ENCODE data around the gene HSD17B14.
"Not testable (repeated sequence)": the region's sequence is repeated elsewhere in the genome, so short reads cannot be mapped to it uniquely, and the experiment has no call there.

The HSD17B14 gene

GRCh38 chr19:48796298-48797083, 39.8 kb downstream of the HSD17B14 start:
- no peak for DNase-seq (ENCODE audit: low read depth)

GRCh38 chr19:48795685-48796070, 40.6 kb downstream of the HSD17B14 start:
- no peak for DNase-seq (ENCODE audit: low read depth)

DNA sequence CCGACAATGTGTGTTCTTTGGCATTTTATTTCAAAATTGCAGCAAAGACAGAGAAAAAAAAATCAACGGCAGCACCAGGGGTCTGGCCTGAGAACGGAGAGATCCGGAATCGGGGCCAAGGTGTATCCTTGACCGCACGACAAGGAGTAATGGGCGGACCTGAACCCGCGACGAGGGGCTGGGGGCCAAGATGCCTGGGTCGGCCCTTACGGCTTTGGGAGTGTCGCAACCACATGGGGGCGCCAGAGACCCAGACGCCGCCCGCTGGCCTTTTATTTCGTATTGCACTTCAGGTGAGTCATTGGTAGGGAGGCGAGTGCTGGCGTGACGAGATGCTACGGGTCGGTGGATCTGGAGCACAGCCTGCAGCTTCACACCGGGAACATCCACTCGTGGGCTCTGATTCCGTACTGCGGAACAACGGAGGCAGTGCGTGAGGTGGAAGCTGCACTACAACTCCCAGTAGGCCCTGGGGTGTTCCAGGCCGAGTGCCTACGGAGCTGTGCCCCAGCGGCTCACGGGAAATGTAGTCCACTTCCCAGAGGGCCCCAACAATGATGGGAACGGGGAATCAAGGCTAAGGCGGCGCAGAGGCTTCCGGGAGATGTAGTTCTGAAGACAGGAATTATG, 41.1 kb downstream of the HSD17B14 start:
- peak; percentile 76 for DNase-seq (ENCODE audit: low read depth)

- DNase-seq (ENCODE audit: low read depth): no peak
These were observed 42.0 kb downstream of the HSD17B14 start for GRCh38 chr19:48794291-48794690.

- DNase-seq (ENCODE audit: low read depth): no peak
These were observed 43.0 kb downstream of the HSD17B14 start for GRCh38 chr19:48793271-48793670.

DNA sequence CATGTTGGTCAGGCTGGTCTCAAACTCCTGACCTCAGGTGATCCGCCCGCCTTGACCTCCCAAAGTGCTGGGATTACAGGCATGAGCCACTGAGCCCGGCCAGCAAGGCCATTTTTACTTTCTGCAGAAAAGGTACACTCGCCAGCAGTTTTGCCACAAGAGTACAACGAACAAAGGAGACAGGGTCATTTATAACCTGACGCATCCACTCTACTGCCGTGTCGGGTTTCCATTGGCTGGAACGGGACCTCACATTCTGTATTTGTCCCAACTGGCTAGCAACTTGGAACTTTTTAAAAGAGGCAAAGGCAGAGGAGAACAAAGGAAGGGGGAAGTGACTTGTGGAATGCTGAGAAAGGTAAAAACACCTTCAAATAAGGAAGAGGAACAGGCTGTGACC, 49.0 kb downstream of the HSD17B14 start:
- not testable (repeated sequence) for DNase-seq (ENCODE audit: low read depth)

DNA sequence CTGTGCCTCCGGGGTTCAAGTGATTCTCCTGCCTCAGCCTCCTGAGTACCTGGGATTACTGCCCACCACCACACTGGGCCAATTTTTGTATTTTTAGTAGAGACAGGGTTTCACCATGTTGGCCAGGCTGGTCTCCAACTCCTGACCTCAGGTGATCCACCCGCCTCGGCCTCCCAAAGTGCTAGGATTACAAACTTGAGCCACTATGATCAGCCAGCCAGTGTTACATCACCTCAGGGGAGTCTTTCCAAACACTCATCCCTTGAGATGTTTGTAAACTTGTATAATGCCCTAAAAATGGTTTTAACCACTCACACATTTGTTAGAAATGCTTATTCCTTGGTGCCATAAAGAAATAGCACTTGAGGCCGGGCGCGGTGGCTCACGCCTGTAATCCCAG, 49.9 kb downstream of the HSD17B14 start:
- not testable (repeated sequence) for DNase-seq (ENCODE audit: low read depth)

- no peak for DNase-seq (ENCODE audit: low read depth)
These were observed 51.8 kb downstream of the HSD17B14 start for GRCh38 chr19:48784527-48784926.

DNA sequence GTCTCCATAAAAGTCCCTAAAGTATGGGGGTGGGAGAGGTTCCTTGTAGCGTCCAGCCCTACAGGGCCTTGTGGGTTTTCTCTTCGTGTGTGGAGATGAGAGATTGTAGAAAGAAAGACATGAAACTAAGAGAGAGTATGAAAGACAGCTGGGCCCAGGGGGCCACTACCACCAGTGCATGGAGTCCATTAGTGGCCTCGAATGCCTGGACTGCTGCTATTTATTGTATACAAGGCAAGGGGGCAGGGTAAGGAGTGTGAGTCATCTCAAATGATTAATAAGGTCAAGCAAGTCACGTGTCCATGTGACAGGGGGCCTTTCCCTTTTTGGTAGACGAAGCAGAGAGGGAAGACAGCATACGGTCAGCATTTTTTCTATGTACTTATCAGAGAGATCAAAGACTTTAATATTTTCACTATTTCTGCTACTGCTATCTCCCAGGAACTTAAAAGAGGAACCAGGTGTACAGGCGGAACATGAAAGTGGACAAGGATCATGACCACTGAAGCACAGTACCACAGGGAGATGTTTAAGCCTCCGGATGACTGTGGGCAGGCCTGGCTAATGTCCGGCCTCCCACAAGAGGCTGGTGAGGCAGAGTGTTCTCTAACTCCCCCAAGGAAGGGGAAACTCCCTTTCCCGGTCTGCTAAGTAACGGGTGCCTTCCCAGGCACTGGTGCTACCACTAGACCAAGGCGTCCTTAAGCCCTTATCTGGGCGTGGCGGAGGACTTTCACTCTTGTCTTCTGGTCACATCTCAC, 55.5 kb downstream of the HSD17B14 start:
- DNase-seq (ENCODE audit: low read depth): no peak

DNA sequence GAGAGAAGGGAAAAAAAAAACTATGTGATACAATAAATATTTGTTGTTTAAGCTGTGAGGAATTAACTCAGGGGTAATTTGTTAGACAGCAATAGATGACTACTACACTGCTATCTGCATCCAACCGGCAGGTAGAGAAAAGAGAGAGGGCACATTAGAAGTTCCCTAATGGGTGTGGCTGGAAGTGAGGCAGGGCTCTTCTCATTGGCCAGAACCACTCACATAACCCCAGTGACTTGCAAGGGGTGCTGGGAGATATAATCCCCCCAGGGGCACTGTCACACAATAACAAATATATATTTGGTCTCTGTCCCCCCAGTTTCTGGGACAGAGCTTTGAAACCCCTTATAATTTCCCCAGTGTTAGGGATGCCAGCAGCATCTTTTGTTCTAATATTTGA, 56.7 kb downstream of the HSD17B14 start:
- DNase-seq (ENCODE audit: low read depth): no peak

DNA sequence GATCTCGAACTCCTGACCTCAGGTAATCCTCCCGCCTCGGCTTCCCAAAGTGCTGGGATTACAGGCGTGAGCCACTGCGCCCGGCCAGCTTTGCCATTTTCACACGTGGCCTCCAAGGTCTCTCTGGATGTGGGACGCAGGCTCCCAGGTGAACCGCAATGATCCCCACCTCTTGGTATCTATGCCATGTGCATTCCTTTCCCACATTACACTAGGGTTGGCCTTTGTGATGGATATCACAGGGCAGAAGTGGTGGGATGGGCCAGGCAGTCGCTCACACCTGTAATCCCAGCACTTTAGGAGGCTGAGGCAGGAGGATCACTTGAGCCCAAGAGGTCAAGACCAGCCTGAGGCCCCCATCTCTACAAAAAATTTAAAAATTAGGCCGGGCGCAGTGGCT, 58.6 kb downstream of the HSD17B14 start:
- DNase-seq (ENCODE audit: low read depth): no peak

GRCh38 chr19:48777139-48777538, 59.2 kb downstream of the HSD17B14 start:
- DNase-seq (ENCODE audit: low read depth): no peak

DNA sequence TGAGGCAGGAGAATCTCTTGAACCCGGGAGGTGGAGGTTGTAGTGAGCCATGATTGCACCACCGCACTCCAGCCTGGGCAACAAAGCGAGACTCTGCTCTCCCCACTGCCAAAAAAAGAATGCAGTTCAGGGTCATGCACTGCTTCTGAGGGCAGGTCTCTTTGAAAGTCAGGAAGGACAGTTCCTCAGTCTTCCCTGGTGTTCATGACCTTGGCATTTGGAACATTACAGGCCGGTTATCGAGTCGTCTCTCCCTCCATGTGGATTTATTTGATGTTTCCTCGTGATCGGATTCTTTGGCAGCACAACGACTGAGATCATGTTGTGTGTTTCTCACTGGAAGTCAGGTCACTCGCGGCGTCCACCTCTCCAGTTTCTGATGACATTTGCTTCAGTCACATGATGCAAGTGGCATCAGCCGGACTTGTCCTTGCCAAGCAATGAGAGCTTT, 63.8 kb downstream of the HSD17B14 start:
- no peak for DNase-seq (ENCODE audit: low read depth)

DNA sequence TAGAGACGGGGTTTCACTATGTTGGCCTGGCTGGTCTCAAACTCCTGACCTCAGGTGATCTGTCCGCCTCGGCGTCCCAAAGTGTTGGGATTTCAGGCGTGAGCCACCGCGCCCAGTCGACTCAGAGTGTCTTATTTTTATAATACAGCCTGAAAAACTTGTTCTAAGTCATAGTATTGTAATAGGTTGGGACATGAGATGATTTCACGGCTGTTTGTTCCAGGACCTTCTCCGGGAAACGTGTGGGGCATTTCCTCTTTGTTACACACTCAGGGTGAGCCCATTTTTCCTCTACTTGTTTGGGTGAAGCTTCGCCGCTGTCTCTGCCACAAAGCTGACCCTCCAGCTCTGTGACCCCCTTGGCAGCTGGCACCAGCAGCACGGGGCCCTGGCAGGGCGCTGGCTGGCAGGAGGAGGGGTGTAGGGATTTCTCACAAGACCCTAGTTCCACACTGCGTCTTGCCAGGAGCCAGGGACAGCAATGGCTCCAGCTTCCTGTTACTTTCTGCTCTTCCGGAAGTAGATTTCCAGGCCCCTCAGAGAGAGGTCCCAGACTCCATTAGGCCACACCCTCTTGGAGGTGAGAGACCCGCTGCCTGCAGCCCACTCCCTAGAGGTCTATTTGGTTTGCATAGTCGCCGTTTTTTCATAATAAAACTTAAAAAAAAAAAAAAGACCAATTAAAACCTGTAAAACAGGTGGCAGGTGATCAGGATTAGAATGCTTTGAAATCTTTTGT, 65.4 kb downstream of the HSD17B14 start:
- no peak for DNase-seq (ENCODE audit: low read depth)

GRCh38 chr19:48770266-48770665, 66.0 kb downstream of the HSD17B14 start:
- no peak for DNase-seq (ENCODE audit: low read depth)

- DNase-seq (ENCODE audit: low read depth): no peak
These were observed 67.1 kb downstream of the HSD17B14 start for GRCh38 chr19:48768994-48769713.

GRCh38 chr19:48768171-48768753, 68.0 kb downstream of the HSD17B14 start:
- not testable (repeated sequence) for DNase-seq (ENCODE audit: low read depth)

DNA sequence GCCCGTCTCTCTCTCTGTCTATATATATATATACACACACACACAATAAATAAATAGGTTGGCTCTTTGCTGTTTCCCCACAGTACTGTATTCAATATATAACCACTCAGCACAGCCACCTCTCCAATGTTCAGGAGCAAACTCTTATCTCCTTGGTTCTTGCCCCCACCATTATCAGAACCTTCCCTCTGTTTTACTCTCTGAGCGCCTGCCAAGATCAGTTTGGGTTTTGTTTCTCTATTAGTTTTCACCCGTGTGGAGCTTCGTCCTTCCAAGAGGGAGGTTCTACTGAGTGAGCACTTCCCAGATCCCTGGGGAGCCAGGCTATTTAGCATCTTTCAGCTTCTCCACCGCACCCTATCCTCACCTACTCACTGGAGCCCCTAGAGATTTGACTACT, 70.5 kb downstream of the HSD17B14 start:
- not testable (repeated sequence) for DNase-seq (ENCODE audit: low read depth)

Data from activated T-cell treated with anti-CD3 and anti-CD28 coated beads for 1 hour (primary cell).